ENCODE results near the gene STON1. TPM values are rescaled to one million over a fixed set of nuclear protein-coding genes. Genes with fewer than 3 reads are reported as not detected.

STON1 gene
- polyA plus RNA-seq, 1 donor: 10.1 TPM

DNA sequence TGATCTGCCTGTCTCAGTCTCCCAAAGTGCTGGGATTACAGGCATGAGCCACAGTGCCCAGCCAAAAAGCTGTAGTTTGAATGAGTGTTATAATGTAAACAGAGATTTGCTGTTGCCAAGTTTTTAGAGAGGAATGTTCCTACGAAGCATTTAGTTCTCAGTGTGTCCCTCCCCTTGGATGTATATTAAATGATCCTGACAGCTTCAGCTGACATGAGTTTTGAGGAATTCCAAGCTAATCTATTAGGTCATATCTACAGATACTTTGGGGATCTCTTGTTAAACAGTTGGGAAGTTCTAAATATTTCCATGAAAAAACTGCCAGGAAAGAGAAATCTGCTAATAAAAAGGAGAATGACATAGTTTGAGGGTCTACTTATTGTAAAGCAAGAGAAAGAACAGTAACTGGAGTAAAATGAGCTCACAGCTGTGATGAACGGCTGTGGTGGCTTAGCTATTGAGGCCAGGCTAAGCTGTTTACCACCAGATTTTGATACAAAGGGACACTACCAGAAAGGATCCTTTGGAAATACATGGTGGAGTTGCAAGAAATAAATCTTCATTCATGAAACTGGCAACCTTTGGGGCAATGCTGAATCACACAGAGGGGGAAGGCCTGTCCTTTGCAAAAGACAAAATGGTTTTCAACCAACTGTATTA is 2.6 kb upstream of the STON1 start:
- H3K27me3 ChIP-seq (ENCODE audit: control insufficient read depth, insufficient read depth, low read length): peaks cover 11% of the 10 kb centered on the region
- no peaks in the 10 kb centered on the region for H3K9me3 ChIP-seq (ENCODE audit: control insufficient read depth, low read depth, low read length)
- WGBS (ENCODE audit: insufficient coverage, low lambda C conversion rate): no CpG with 5 or more reads among the region's 2 CpGs
- H3K36me3 ChIP-seq (ENCODE audit: control insufficient read depth, insufficient read depth, low read length): no peaks in the 10 kb centered on the region
- peak in 1 of 2 donors; percentile 27 for DNase-seq
- no peak overlapping the region for H3K4me3 ChIP-seq (ENCODE audit: low read length)
- H3K4me1 ChIP-seq (ENCODE audit: control insufficient read depth, insufficient read depth, low read length): peaks cover 4% of the 10 kb centered on the region
- peak overlapping the region; percentile 9 for H3K27ac ChIP-seq (ENCODE audit: low read length)

DNA sequence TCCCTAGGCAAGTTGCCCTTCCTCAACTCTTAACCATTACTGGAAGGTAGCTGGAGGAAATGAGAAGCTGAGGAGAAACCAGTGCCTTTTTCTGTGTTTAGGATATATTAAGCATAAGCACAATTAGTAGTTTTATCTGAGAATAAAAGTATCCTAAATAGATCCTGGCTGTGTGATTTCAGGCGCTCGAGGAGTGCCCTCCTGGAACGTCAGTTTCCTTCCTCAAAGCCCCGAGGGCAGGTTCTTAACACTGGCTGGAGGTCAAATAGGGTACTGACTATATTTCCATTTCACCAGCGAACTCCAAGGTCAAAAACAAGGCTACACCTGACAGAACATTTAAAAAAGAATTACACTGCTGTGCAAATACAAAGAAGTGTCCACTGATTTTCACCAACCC is 1.5 kb upstream of the STON1 start:
- Histone ChIP-seq H3K36me3 (ENCODE audit: control insufficient read depth, insufficient read depth, low read length) (no peaks in the 10 kb centered on the region), H3K9me3 (ENCODE audit: control insufficient read depth, low read depth, low read length) (no peaks in the 10 kb centered on the region), H3K4me1 (ENCODE audit: control insufficient read depth, insufficient read depth, low read length) (peaks cover 4% of the 10 kb centered on the region), H3K27ac (ENCODE audit: low read length) (no peak overlapping the region), H3K4me3 (ENCODE audit: low read length) (no peak overlapping the region), H3K27me3 (ENCODE audit: control insufficient read depth, insufficient read depth, low read length) (peaks cover 11% of the 10 kb centered on the region)
- no CpG with 5 or more reads among the region's 5 CpGs for WGBS (ENCODE audit: insufficient coverage, low lambda C conversion rate)
- no peak for DNase-seq

DNA sequence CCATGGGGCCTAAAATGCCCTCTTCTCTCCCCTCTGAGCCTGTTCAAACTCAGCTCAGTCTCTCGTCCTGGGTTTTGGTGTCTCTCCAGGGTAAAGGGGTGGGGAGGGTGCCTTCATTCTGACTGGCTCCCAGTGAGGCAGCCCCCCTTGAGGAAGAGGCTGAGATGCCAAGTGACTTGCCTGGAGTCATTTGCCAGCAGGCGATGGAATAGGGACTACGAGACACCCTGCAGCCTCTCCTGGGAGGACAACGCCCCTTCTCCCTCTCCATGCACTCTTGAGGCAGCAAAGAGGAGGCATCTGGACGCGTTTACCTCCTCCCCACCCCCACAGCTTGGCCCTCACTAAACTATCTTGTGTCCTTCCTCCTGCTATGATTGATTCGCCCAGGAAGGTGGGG is 760 bp upstream of the STON1 start:
- Histone ChIP-seq H3K4me3 (ENCODE audit: low read length) (no peak overlapping the region), H3K9me3 (ENCODE audit: control insufficient read depth, low read depth, low read length) (no peaks in the 10 kb centered on the region), H3K27ac (ENCODE audit: low read length) (no peak overlapping the region), H3K4me1 (ENCODE audit: control insufficient read depth, insufficient read depth, low read length) (peaks cover 4% of the 10 kb centered on the region), H3K36me3 (ENCODE audit: control insufficient read depth, insufficient read depth, low read length) (no peaks in the 10 kb centered on the region), H3K27me3 (ENCODE audit: control insufficient read depth, insufficient read depth, low read length) (peaks cover 11% of the 10 kb centered on the region)
- no peak for DNase-seq
- no CpG with 5 or more reads among the region's 7 CpGs for WGBS (ENCODE audit: insufficient coverage, low lambda C conversion rate)

DNA sequence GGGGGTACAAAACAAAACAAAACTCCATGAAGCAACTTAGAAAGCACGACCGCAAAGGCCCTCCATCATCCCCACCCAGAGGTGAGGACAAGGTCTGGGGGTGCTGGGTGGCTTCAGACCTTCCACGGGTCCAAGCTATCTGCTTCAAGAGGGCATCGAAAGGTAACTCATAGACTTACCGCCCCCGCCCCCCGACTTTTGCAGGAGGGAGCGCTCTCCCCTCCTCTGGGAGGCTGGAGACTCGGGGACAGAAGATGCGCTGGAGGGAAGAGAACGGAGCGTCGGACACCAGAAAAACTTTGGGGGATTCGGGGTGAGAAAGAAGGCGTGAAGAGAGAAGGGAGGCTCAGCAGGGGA is 300 bp upstream of the STON1 start:
- H3K9me3 ChIP-seq (ENCODE audit: control insufficient read depth, low read depth, low read length): no peaks in the 10 kb centered on the region
- H3K4me3 ChIP-seq (ENCODE audit: low read length): peak overlapping the region; percentile 52
- peaks cover 11% of the 10 kb centered on the region for H3K27me3 ChIP-seq (ENCODE audit: control insufficient read depth, insufficient read depth, low read length)
- H3K36me3 ChIP-seq (ENCODE audit: control insufficient read depth, insufficient read depth, low read length): no peaks in the 10 kb centered on the region
- peak overlapping the region; percentile 29 for H3K27ac ChIP-seq (ENCODE audit: low read length)
- DNase-seq: peak in 1 of 2 donors; percentile 39
- peaks cover 4% of the 10 kb centered on the region for H3K4me1 ChIP-seq (ENCODE audit: control insufficient read depth, insufficient read depth, low read length)
- no CpG with 5 or more reads among the region's 15 CpGs for WGBS (ENCODE audit: insufficient coverage, low lambda C conversion rate)

DNA sequence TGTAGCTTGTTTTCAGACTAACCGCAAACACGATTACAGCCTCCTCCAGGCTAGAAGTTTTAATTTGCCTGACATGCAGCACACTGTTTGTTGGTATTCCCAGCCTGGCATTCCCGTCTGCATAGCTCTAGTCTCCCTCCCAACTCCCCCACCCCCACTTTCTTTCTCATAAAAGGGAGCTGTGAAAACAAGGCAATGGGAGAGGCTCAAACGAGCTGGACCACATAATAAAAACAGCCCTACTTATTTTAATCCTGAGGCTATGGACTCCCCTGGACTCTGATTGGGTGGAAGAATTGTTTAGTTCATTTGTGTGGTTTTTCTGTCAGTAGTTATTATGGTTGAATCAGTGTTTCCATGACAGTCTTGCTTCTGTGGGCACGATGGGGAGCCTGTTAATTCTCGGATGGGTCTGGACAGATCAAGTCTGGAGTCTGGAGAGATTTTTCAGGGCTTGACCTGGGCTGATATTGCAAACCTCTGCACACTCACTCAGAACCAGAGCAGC is 1.2 kb downstream of the STON1 start:
- Histone ChIP-seq H3K4me3 (ENCODE audit: low read length) (peak overlapping the region; percentile 73), H3K9me3 (ENCODE audit: control insufficient read depth, low read depth, low read length) (no peaks in the 10 kb centered on the region), H3K27me3 (ENCODE audit: control insufficient read depth, insufficient read depth, low read length) (peaks cover 11% of the 10 kb centered on the region), H3K27ac (ENCODE audit: low read length) (peak overlapping the region; percentile 69), H3K4me1 (ENCODE audit: control insufficient read depth, insufficient read depth, low read length) (peaks cover 4% of the 10 kb centered on the region), H3K36me3 (ENCODE audit: control insufficient read depth, insufficient read depth, low read length) (no peaks in the 10 kb centered on the region)
- WGBS (ENCODE audit: insufficient coverage, low lambda C conversion rate): 10% methylated on average over 2 of the region's 6 CpGs
- peak in 1 of 2 donors; percentile 42 for DNase-seq

DNA sequence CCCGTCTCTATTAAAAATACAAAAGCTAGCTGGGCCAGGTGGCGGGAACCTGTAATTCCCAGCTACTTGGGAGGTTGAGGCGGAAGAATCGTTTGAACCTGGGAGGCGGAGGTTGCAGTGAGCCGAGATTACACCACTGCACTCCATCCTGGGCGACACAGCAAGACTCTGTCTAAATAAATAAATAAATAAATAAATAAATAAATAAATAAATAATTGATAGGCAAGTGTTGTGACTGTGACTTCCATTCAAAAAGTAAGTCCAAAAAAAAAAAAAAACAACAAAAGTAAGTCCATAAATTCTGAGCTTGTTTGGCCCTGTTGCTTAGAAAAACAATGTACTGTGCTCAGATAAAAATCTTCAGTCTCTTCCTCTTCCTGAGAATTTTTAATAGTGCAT is 2.2 kb downstream of the STON1 start:
- no peak overlapping the region for H3K4me3 ChIP-seq (ENCODE audit: low read length)
- no peaks in the 10 kb centered on the region for H3K9me3 ChIP-seq (ENCODE audit: control insufficient read depth, low read depth, low read length)
- no peaks in the 10 kb centered on the region for H3K36me3 ChIP-seq (ENCODE audit: control insufficient read depth, insufficient read depth, low read length)
- DNase-seq: no peak
- 100% methylated on average over 3 of the region's 7 CpGs for WGBS (ENCODE audit: insufficient coverage, low lambda C conversion rate)
- peaks cover 11% of the 10 kb centered on the region for H3K27me3 ChIP-seq (ENCODE audit: control insufficient read depth, insufficient read depth, low read length)
- H3K4me1 ChIP-seq (ENCODE audit: control insufficient read depth, insufficient read depth, low read length): peaks cover 4% of the 10 kb centered on the region
- H3K27ac ChIP-seq (ENCODE audit: low read length): no peak overlapping the region

DNA sequence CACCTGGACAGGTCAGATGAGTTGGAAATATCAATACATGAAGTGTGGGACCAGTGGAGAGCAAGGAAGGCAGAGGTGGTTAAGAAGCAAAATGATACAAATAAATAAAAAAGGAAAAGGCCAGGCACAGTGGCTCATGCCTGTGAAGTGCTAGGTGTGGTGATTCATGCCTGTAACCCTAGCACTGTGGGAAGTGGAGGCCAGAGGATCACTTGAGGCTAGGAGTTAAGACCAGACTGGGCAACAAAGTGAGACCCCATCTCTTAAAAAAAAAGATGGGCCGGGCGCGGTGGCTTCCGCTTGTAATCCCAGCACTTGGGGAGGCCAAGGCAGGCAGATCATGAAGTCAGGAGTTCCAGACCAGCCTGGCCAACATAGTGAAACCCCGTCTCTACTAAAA is 2.9 kb downstream of the STON1 start:
- Histone ChIP-seq H3K9me3 (ENCODE audit: control insufficient read depth, low read depth, low read length) (no peaks in the 10 kb centered on the region), H3K36me3 (ENCODE audit: control insufficient read depth, insufficient read depth, low read length) (no peaks in the 10 kb centered on the region), H3K27me3 (ENCODE audit: control insufficient read depth, insufficient read depth, low read length) (peaks cover 11% of the 10 kb centered on the region), H3K27ac (ENCODE audit: low read length) (no peak overlapping the region), H3K4me1 (ENCODE audit: control insufficient read depth, insufficient read depth, low read length) (peaks cover 4% of the 10 kb centered on the region), H3K4me3 (ENCODE audit: low read length) (no peak overlapping the region)
- no peak for DNase-seq
- WGBS (ENCODE audit: insufficient coverage, low lambda C conversion rate): no CpG with 5 or more reads among the region's 5 CpGs

DNA sequence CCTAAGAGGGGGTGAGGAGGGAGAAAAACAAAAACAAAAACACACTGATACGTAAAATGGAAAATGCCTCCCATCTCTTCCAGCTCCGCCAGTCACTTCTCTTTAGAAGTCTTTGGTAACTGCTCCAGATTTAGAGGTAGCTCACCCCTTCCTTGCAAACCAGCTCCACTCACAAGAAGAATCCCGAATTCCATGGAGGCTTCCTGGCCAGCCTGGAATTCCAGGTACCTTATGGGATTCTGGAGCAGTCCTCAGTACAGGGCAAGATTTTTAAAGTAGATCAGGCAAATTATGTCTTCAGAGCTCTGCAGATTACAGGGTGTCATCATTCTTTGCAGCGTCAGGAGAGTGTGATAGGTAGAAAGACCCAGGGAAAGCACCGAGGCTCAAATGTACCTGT is 4.8 kb downstream of the STON1 start:
- Histone ChIP-seq H3K9me3 (ENCODE audit: control insufficient read depth, low read depth, low read length) (no peaks in the 10 kb centered on the region), H3K27me3 (ENCODE audit: control insufficient read depth, insufficient read depth, low read length) (peaks cover 5% of the 10 kb centered on the region), H3K4me1 (ENCODE audit: control insufficient read depth, insufficient read depth, low read length) (peaks cover 4% of the 10 kb centered on the region), H3K4me3 (ENCODE audit: low read length) (no peak overlapping the region), H3K36me3 (ENCODE audit: control insufficient read depth, insufficient read depth, low read length) (no peaks in the 10 kb centered on the region), H3K27ac (ENCODE audit: low read length) (no peak overlapping the region)
- 100% methylated on average over 2 of the region's 5 CpGs for WGBS (ENCODE audit: insufficient coverage, low lambda C conversion rate)
- DNase-seq: no peak

DNA sequence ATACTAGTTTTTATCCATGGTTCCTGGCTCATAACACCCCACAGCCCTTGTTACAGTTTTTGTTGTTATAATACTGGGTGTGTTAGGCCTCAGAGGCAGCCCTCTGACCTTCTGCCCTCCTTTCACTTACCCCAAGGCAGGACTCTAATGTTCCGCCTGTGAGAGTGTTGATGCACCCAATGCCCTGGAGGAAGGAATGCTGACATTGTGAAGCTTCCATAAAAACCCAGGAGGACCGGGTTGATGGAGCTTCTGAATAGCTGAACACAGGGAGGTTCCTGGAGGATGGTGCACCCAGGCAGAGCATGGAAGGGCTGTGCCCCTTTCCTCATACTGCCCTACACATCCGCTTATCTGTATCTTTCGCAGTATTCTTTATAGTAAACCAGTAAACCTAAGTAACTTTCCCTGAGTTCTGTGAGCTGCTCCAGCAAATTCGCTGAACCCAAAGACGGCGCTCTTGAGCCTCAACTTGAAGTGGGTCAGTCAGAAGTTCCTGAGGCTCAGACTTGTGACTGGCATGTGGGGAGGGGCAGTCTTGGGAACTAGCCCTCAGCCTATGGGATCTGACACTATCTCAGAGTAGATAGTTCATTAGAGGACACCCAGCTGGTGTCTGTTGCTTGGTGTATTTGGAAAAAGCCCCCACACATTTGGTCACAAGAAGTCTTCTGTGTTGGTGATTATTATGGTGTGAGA is 10.4 kb downstream of the STON1 start:
- Histone ChIP-seq H3K27me3 (ENCODE audit: control insufficient read depth, insufficient read depth, low read length) (no peaks in the 10 kb centered on the region), H3K27ac (ENCODE audit: low read length) (no peak overlapping the region), H3K36me3 (ENCODE audit: control insufficient read depth, insufficient read depth, low read length) (no peaks in the 10 kb centered on the region), H3K4me1 (ENCODE audit: control insufficient read depth, insufficient read depth, low read length) (no peaks in the 10 kb centered on the region), H3K9me3 (ENCODE audit: control insufficient read depth, low read depth, low read length) (no peaks in the 10 kb centered on the region), H3K4me3 (ENCODE audit: low read length) (no peak overlapping the region)
- WGBS (ENCODE audit: insufficient coverage, low lambda C conversion rate): no CpG with 5 or more reads among the region's 7 CpGs
- no peak for DNase-seq

DNA sequence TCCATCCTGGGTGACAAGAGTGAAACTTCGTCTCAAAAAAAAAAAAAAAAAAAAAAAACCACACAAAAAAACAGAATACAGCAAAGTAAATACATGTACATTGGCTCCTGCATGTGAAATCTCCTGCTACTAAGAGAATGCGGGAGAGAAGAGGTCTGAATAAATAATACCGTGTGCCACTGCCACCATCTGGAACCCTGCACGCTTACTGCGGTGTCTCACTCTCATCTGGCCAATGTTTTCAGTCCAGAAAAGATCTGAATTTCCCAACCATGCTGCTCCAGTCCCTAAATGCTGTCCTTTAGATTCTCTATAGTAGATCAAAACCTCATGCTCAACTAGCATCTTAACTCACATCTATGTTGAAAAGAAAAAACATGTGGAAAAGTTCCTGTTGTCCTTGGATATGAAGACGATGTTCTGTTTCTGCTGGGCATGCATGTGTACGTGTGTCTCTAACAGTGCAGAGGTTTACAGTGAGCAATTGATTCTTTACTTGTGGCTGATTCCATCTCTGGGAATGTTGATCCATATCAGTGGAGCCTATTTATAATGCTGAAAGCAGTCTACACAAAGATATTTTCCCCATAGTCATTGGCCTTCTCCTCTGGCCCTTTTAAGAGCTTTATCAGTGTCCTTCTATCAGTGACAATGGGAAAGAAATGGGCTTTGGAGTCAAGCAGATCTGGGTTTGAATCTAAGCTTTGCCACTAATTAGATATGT is 11.9 kb downstream of the STON1 start:
- Histone ChIP-seq H3K4me1 (ENCODE audit: control insufficient read depth, insufficient read depth, low read length) (no peaks in the 10 kb centered on the region), H3K27me3 (ENCODE audit: control insufficient read depth, insufficient read depth, low read length) (no peaks in the 10 kb centered on the region), H3K9me3 (ENCODE audit: control insufficient read depth, low read depth, low read length) (no peaks in the 10 kb centered on the region), H3K36me3 (ENCODE audit: control insufficient read depth, insufficient read depth, low read length) (no peaks in the 10 kb centered on the region), H3K4me3 (ENCODE audit: low read length) (no peak overlapping the region), H3K27ac (ENCODE audit: low read length) (no peak overlapping the region)
- no CpG with 5 or more reads among the region's 7 CpGs for WGBS (ENCODE audit: insufficient coverage, low lambda C conversion rate)
- no peak for DNase-seq
